ENCODE data around the gene MCU. TPM values are rescaled to one million over a fixed set of nuclear protein-coding genes. Genes with fewer than 3 reads are reported as not detected.

MCU gene
- total RNA-seq, 2 experiments from 2014 or later, result 9.4 to 9.9 TPM

DNA sequence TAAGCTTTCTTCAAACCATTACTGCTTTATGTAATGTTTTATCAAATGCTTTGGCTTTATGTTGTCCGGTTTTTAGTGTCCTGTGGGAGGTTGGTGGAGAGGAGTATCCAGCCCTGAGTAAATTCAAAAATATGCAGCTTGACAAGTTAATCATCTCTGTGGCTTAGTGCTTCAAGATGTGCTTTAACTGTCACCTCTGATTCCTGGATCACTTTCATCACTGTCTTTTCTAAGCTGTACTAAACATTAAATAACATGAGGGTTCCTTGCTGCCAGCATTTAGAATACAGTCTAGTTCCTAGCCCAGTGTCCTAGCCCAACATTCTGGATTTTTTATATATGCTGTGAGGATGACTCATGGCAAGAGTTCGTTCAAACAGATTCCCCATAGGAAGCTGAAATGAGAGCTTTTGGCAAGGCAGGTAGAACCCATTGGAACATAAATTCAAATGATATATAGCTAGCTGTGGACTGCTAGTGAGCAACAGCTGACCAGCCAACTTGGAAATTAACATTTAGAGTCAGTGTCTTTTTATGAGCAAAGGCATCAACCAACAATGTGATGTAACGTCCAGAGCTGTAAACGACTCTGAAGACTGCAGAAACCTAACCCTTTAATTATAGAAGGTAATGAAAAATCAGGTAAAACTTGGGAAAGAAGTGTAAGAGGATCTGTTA is 120.9 kb downstream of the MCU start:
- intact Hi-C loops (cut with micrococcal nuclease; ENCODE audit: unreplicated experiment), result no loop called here
- POLR2A ChIA-PET, result interaction anchor here (0.5 to 0.7 kb wide), 2 partner anchors 10 to 1232 kb away, joined by 3 read pairs; no protein-coding TSS in a partner anchor

DNA sequence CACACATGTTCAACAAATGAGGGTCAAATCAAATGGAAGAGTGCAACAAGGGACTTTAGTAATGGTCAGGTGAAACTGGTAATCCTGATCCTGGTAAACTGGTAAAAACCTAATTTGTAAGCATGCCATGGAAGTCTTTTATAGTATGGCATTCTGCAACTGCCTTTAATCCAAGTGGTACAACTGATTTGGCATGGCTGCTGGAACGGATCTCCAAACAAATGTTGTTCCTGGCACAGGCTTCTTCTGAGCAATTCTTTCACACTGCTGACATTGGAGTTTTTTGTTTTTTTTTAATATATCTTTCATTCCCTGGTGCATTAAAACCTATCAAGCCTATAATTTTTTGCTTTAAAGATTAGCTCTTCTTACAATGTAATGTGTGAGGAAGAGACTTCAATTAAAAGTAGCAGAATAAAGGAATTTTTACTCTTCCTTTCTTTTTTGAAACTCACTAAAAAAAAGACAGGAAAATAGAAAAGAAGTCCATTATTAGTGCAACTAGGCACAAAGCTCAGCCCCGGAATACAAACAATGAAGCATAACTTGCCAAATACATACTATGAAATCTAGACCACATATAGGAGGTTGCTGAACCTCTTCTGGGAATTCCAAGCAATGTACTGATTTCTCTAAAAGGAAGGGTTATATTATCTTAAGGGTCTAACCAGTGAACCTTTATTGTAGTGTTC is 122.3 kb downstream of the MCU start:
- intact Hi-C loops (cut with micrococcal nuclease; ENCODE audit: unreplicated experiment), result no loop called here
- H3K4me3 ChIP-seq (ENCODE audit: low read depth, low read length, poor library complexity, severe bottlenecking), result no peak overlapping the region
- ChIA-PET CTCF (ENCODE audit: unreplicated experiment) (no interaction called here), POLR2A (interaction anchor here (1.3 kb wide), 1 partner anchor 58 kb away, joined by 3 read pairs; no protein-coding TSS in a partner anchor)
- TF ChIP-seq CTCF (conservative IDR thresholded peaks at IDR 0.05; ENCODE audit: low read length), result no peak
- H3K4me2 ChIP-seq (ENCODE audit: low read length), result no peak overlapping the region
- no peaks in the 10 kb centered on the region for H4K20me1 ChIP-seq (ENCODE audit: insufficient read depth, low read length)
- H3K79me2 ChIP-seq (ENCODE audit: insufficient read depth, low read depth, low read length), result no peaks in the 10 kb centered on the region
- H3K9me2 ChIP-seq (ENCODE audit: insufficient read depth, low read length), result no peaks in the 10 kb centered on the region
- H2AFZ ChIP-seq (ENCODE audit: low read length), result no peak overlapping the region
- no peaks in the 10 kb centered on the region for H3K4me1 ChIP-seq (ENCODE audit: insufficient read depth, low read length, poor library complexity, severe bottlenecking)
- H3K36me3 ChIP-seq (ENCODE audit: insufficient read depth, low read length), result no peaks in the 10 kb centered on the region
- no peaks in the 10 kb centered on the region for H3K9me3 ChIP-seq (ENCODE audit: low read length)
- no peak overlapping the region for H3K27ac ChIP-seq (ENCODE audit: low read depth, low read length, poor library complexity, severe bottlenecking)
- no TSS peak for BruUV-seq (replicated peaks)
- DNase-seq (ENCODE audit: low spot score), result no peak

More for the DNA sequence above, 120.9 kb downstream of the MCU start:
- no peak overlapping the region for H2AFZ ChIP-seq (ENCODE audit: low read length)
- TF ChIP-seq EZH2phosphoT487 (IDR thresholded peaks at IDR 0.05; ENCODE audit: borderline replicate concordance, low read depth, low read length) (no peak), CTCF (conservative IDR thresholded peaks at IDR 0.05; ENCODE audit: low read length) (no peak)
- H3K4me2 ChIP-seq (ENCODE audit: low read length), result no peak overlapping the region
- DNase-seq (ENCODE audit: low spot score), result no peak
- H3K4me1 ChIP-seq (ENCODE audit: insufficient read depth, low read length, poor library complexity, severe bottlenecking), result no peaks in the 10 kb centered on the region
- H3K27ac ChIP-seq (ENCODE audit: low read depth, low read length, poor library complexity, severe bottlenecking), result no peak overlapping the region
- no peak overlapping the region for H3K4me3 ChIP-seq (ENCODE audit: low read depth, low read length, poor library complexity, severe bottlenecking)
- CTCF ChIA-PET (ENCODE audit: unreplicated experiment), result no interaction called here
- H4K20me1 ChIP-seq (ENCODE audit: insufficient read depth, low read length), result no peaks in the 10 kb centered on the region
- no peaks in the 10 kb centered on the region for H3K9me3 ChIP-seq (ENCODE audit: low read length)
- no peaks in the 10 kb centered on the region for H3K79me2 ChIP-seq (ENCODE audit: insufficient read depth, low read depth, low read length)
- BruUV-seq (replicated peaks), result no TSS peak
- no peaks in the 10 kb centered on the region for H3K9me2 ChIP-seq (ENCODE audit: insufficient read depth, low read length)
- H3K36me3 ChIP-seq (ENCODE audit: insufficient read depth, low read length), result no peaks in the 10 kb centered on the region

DNA sequence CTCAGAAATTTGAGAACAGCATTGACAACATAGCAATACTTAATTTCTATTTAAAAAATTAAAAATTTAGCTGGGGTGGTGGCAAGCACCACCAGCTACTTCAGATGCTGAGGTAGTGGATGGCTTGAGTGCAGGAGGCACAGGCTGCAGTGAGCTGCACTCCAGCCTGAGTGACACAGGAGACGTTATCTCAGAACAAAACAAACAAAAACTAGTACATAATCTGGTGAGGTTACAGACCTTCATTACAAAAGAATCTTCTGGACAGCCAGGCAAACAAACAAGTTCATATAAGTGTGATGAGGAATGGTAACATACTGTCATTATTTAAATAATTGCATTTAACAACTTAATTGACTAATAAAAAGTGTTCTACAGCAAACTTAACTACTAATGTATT is 124.6 kb downstream of the MCU start:
- ChIA-PET POLR2A (interaction anchor here (0.8 kb wide), 1 partner anchor 33 kb away, joined by 3 read pairs; no protein-coding TSS in a partner anchor), CTCF (ENCODE audit: unreplicated experiment) (no interaction called here)
- no TSS peak for BruUV-seq (replicated peaks)
- Histone ChIP-seq H3K4me2 (ENCODE audit: low read length) (no peak overlapping the region), H3K4me3 (ENCODE audit: low read depth, low read length, poor library complexity, severe bottlenecking) (no peak overlapping the region), H3K36me3 (ENCODE audit: insufficient read depth, low read length) (no peaks in the 10 kb centered on the region), H3K9me3 (ENCODE audit: low read length) (no peaks in the 10 kb centered on the region), H3K27ac (ENCODE audit: low read depth, low read length, poor library complexity, severe bottlenecking) (no peak overlapping the region), H3K4me1 (ENCODE audit: insufficient read depth, low read length, poor library complexity, severe bottlenecking) (no peaks in the 10 kb centered on the region), H4K20me1 (ENCODE audit: insufficient read depth, low read length) (no peaks in the 10 kb centered on the region), H3K79me2 (ENCODE audit: insufficient read depth, low read depth, low read length) (no peaks in the 10 kb centered on the region), H3K9me2 (ENCODE audit: insufficient read depth, low read length) (no peaks in the 10 kb centered on the region), H2AFZ (ENCODE audit: low read length) (no peak overlapping the region)
- intact Hi-C loops (cut with micrococcal nuclease; ENCODE audit: unreplicated experiment), result no loop called here
- no peak for TF ChIP-seq CTCF (conservative IDR thresholded peaks at IDR 0.05; ENCODE audit: low read length)
- TF ChIP-seq EZH2phosphoT487 (IDR thresholded peaks at IDR 0.05; ENCODE audit: borderline replicate concordance, low read depth, low read length), result no peak
- no peak for DNase-seq (ENCODE audit: low spot score)
